HG02610 (cell line): ENCODE measurements around the gene SLC8A3.

Source experiments
- ATAC-seq: cut with Tn5 transposase; IDR thresholded peaks from one replicate; pipeline ENCODE4 v1.9.1; 2021; ENCODE audit warnings: mild to moderate bottlenecking, moderate library complexity; ENCODE audit not compliant: unreplicated experiment

The SLC8A3 gene

DNA sequence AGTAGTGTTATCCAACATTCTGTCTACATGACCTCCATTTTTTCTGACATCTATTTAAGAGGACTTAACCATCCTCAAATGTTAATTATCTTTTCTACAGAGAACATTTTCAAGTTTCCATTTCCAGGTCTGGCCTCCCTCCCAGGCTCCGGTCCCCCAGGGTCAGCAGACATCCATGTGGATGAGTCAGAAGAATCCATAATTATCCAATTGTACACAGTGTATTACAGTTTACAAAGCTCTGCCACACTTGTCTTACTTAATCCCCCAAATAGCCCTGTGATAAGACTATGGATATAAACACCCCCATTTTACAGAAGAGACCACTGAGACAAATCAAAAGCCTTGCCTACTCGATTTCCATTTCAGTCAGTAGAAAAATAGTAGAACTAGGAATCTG, 65.0 kb downstream of the SLC8A3 start:
- ATAC-seq, result no peak

DNA sequence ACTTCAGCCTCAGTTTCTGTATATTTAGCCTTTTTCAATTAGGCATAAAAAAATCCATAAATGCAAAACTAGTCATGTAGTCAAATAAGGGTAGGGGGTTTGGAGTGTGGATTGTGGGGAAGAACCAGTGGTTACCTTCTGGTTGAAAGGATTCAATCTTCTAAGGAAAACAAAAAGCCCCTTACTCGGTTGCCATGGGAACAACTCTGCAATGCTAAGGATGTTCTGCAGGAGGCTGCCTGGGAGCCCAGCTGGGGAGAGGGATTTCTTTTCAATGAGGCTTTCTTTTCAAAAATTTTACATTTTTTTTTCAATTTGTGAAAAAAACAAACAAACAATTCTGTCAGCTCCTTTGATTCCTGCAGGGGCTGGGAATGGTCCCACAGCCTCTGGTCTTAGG, 67.2 kb downstream of the SLC8A3 start:
- ATAC-seq, result no peak

DNA sequence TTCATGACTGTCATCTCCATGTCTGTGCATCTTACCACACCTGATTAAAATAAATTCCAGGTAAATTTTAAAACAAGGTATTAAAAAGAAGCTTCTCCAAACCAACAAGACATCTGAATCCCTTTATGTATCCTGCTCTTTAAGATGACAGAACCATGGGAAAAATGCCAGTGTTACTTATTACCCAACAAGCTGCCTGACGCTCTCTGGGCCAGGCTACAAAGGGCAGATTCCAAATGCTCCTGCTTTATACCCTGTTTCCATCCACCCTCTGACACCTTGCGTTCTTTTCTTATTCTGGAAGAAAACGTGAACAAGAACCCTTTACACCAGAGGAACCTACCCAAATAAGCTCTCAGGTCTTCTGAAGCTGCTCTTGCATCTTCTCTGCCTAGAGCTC, 70.7 kb downstream of the SLC8A3 start:
- no peak for ATAC-seq

DNA sequence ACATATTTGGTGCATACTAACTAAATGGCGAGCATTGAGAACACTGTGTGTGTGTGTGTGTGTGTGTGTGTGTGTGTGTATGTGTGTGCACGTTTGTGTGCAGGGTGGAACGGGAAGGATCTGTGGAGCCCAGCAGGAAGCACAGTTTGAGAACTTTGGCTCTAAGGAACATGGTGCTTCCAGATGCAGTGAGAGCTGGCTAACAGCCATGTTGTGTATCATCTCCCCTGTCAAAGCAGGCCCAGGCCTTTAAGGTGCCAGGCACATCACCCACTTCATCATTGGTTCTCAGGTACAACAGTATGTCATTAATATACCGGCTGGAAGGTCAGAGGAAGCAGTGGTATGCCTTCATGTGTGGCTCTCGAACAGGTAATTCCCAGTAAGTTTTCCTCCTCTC, 72.5 kb downstream of the SLC8A3 start:
- ATAC-seq, result no peak

DNA sequence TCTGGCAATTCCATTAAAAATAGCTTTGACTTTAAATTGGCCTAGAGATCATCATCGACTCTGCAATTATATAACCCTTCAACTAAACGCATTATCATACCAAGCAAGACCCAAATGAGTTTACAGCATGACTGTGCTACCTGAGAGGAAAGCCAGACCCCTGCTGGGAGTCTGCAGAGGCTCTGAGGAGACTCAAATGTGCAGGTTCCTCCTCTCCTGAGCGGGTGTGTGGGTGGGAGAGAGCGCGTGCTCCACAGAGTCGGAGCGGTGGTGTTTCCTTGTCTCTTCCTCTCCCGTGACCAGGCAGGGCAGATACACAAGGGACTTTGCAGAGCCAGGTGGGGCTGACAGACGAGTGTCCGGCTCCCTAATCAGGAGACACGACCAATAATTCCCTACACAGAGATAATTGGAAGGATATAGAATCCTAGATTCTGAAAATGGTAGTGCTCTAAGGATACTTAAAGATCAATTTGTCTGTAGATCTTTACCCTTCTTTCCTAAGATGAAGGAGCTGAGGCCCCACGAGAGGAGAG, 74.1 kb downstream of the SLC8A3 start:
- no peak for ATAC-seq

DNA sequence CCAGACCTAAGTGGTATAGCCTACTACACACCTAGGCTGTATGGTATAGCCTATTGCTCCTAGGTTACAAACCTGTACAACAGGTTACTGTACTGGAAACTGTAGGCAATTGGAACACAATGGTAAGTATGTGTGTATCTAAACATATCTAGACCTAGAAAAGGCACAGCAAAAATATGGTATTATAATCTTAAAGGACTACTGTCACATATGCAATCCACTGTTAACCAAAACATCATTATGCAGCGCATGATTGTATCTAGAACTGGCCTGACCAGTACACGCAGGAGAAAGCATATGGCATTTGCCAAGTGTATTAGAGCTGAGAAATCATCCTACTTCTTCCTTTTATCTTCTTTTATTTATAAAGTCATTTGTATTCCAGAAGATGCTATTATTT, 75.5 kb downstream of the SLC8A3 start:
- ATAC-seq, result no peak

DNA sequence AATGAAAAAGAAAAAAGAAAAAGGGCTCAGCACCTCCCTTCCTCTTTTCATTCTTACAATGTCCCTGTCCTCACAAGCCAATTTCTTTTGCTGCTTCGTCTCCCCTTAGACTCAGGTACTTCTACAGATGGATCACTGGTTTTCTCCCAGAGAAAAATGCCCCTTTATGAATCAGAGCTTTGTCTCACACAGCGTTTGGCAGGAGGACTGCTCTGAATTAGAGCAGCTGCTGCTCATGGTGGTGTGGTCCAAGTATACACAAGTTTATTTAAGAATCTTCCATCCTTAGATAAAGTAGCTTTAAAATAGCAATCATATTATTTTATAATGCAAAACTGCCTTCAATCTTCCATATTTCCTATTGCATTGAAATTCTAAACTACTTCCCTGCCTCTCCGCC, 80.3 kb downstream of the SLC8A3 start:
- no peak for ATAC-seq

DNA sequence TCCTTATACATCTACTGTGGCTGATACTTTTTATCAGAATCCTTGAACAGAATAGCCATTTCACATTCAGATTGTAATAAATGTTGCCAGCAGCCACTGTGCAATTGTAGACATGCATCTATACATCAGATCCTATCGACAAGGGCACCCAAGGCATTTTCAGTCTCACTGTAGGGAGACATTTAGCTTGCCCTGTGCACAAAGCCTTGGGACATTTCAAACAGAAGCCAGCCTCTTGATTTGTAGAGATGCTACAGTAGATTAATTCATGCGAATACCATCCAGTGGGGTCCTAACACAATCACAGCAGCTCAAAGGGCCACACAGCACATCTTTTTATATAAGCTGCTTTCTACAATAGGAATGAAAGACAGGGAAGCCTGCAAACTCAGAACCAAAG, 81.4 kb downstream of the SLC8A3 start:
- ATAC-seq, result no peak

DNA sequence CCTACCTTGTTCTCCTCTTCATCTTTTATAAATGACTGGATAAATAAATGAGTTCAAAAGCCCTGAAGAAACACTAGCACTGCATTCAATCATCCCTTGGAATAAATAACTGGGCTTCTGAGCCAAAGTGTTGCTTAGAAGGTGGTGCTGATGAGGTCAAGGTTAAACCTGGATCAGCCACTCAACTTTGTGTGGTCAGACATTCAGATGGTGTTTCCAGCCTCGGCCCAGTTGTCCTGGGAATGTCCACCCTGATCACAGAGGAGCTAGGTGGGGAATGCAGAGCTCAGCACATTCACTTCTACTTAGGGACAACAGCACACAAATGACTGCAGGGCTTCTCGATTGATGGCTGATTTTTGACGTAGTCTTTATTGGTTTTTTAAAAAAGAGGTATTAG, 88.7 kb downstream of the SLC8A3 start:
- no peak for ATAC-seq

DNA sequence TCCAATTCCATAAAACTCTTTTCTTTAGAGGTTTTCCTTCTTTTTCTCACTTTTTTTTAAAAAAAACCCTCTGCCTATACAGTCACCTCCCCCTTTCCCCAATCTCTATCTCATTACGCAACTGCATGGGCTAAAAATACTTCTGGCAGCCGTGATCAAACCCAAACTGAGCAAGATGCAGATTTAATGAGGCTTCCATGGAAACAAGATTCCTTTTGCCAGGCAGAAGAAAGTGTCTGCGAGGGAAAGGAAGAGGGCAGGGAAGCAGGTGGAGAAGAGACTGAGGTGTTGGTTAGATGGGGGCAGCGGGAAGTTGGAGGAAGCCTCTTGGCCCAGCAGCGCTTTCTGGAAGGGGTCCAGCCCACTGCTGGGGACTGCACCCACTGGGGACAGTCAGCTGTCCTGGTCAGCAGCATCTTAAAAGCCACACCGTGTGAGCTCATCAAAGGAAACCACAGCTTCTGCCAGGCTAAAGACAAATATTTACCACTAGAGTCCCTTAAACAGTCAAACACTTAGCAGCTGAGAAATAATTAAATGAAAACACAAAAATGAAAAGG, 90.4 kb downstream of the SLC8A3 start:
- no peak for ATAC-seq

DNA sequence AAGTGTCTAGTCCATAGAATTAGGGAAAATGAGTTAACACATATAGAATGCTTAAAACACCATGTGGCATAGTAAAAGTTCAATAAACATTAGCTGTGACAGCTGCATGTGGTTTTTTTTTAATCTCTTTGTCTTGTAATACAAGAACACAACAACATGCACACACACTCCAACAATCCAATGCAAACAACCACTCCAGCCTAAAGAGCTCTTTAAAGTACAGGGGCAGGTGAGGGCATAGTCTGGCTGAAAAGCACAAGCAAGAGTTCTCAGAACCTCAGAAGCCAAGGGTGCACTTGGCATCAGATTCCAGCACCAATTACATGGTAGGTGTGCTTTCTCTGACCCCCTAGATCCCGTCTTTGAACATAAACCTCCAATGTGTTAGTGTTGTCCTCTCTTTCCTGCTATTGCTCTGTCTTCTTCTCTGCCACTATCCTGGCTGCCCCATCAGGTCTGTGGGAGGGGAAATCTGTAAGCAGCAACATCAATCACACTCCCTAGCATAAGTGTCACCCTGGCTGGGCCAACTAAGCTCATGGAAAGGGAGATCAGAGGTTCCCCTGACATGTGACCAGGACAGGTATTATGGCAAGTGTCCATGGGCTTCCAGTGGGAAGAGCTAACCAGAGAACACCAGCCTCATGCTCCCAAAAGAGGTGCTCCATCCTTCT, 91.0 kb downstream of the SLC8A3 start:
- ATAC-seq, result no peak

DNA sequence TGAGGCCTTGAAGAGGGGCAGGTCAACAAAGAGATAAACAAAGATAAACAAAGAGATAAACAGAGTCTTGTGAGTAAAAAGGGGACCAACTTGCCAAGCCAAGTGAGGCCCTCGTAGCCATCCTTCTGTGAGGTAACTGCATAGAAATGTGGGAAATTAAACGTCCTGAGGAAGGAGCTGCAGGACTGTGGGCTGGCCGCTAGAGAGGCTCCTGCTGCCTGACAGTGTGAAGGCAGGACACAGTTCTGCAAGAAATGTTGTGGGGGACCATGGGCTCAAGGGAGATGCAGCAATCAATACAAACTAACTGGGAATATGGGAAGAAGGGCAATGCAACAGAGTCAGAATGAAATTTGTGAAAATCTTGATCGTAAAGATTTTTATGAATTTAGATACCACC, 91.9 kb downstream of the SLC8A3 start:
- ATAC-seq, result no peak

DNA sequence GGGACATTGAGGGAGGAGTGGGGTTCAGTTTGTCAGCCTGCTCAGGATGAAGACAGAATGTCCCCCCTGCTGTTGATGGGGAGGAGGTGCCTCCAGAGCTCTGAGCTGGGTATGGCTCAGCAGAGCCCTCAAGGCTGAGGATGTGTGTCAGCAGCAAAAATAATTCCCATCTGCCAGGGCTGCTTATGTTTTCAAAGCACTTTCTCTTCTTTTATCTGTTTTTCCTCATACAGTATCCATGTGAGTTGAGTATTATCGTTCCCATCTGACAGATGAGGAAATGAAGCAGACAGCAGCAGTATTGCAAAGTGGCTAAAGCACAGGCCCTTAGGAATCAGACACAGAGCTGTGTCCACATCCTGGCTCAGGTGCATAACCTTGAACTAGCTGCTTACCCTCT, 94.1 kb downstream of the SLC8A3 start:
- no peak for ATAC-seq

DNA sequence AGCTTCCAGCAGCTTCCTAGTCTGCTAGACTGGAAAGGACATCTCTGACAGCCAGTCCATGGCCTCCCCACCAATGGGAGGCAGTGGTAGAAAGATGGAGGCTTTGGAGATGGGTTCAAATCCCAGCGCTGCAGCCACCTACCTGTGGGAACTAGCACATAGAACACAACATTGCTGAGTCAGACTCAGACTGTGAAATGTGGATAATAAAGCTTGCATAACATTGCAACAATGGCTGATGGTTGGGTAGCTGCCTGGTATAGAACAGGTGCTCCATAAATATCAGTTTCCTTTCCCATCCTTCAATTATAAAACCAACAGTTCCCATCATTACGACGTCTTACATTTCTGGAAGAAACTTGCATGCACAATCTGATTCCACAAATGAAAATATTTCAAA, 94.6 kb downstream of the SLC8A3 start:
- ATAC-seq, result no peak

DNA sequence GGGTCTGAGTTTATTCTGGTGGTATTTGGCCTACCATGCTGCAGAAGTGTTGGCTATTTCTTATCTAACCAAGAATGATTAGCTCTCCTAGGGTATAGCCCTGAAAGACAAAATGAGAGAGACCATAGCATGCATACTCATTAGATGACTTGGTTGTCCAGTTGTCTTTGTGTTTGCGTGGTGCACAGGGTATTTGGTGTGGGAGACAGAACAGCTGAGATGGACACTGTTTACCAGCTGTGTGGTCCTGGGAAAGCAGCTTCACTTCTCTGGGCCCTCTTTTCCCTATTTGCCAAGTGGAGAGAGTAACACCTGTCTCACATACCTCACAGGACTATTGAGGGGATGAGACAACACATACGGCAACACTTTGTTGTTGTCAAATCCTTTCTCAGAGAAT, 95.6 kb downstream of the SLC8A3 start:
- no peak for ATAC-seq

DNA sequence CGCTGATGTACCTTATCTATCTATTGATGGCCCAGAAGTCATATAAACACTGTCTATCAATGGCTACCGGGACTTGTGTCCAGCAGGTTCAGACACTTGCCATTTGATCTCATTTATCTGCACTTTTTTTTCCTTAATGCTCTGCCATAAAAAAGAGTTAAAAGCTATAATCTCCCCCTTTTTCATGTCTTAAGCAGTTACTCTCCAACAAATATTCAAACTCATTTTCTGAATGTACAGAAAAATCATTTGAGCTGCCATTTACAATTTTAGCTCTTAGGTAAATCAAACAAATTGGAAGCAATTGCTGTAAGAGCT, 101.4 kb downstream of the SLC8A3 start:
- ATAC-seq, result no peak

DNA sequence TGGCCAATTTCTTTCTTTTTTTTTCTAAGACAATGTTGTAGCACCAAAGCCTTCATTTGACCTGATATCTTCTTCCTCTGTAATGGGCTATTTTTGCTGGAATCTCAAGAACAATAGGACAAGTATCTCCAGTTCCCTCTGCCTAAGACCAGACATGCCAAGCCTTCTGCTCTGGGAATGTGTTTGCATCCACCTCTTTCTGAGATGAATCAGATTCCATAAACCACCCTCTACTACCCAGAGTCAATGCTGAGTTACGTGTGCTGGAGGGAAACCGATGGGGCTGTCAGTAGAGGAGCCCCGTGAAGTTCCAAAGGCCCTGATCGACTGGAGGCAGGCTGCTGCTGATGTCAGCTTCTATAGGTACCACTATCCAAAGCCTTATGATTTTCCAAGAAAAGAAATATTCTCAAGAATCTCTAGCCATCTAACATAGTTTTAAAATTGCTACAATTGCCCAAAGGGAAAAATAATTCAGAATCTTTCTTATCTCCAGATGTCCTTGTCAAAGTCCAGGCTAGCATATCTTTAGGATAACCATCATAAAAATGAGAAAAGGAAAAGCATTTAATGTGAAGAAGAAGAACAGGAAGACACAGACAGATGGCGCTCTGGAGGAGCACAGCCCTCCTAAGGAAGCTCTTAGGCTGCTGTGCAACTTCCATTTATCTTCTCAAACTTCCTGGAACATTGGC, 101.9 kb downstream of the SLC8A3 start:
- ATAC-seq, result no peak

DNA sequence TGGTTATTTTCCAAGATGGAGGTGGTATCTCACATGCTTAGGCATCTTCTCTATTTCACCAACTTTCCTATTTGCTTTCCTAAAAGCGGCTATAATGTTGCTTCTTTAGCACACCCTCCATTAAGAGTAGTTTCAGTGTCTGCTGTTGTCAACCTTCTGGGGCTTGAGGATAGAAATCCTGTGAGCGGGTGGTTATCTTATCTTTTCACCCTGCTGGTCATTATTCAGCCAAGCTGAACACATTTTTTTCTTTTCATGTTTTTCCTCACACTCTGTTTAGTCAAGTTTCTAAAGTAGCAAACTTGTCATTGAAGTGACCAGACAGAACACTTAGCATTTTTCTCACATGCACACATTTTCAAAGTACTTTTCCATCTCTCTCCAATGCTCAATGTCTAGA, 104.5 kb downstream of the SLC8A3 start:
- ATAC-seq, result no peak

DNA sequence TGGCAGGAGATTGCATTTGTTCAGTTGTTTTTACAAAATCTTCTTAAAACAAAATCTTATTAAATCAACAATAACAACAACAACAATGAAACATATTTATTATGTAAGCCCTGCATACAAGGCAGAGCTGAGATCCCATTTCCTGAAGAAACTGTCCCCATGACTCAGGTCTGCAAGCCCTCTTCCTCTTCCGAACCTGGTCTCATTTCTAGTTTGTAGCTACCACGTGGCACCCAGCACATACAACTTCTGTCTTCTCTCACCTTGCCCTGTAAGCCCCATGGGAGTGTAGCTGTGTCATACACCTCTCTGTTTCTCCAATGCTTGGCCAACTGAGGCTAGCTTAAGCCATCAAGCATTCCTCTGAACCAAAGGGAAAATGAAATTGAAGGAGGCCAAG, 106.4 kb downstream of the SLC8A3 start:
- no peak for ATAC-seq

DNA sequence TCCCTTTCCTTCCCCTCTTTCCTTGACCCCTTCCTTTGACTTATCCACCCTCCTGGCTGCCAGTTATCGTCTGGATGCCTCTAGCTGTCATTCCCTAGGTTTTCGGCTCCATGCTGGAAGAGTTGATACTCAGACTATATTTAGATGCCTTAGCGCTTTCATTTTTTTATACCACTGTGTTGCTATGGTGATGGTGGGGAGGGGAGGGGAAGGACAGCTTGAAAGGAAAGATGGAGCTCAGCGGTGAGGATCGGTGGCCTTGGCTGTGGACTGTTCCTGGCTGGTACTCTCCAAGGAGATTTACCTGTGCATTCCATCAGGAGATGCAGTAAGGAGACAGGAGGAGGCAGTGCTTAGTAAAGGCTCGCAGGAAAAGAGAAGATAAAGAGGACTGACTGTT, 108.7 kb downstream of the SLC8A3 start:
- no peak for ATAC-seq

DNA sequence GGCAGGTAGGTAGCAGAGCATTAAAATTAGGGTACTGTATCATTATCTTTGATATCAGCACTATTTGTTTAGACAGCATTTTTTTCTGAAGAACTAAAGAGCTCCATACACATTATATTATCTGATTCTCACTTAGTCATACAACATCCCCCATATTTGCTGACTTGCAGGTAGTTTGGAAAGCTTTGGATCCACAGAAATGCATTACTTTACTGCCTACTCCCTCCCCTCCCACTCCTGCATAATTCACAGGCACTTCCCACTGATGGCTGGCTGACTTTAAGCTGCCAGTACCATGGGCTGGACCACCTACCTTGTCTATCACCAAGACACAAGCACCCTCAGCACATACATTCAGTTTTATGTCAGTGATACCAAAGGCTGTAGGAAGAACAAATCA, 110.4 kb downstream of the SLC8A3 start:
- no peak for ATAC-seq

DNA sequence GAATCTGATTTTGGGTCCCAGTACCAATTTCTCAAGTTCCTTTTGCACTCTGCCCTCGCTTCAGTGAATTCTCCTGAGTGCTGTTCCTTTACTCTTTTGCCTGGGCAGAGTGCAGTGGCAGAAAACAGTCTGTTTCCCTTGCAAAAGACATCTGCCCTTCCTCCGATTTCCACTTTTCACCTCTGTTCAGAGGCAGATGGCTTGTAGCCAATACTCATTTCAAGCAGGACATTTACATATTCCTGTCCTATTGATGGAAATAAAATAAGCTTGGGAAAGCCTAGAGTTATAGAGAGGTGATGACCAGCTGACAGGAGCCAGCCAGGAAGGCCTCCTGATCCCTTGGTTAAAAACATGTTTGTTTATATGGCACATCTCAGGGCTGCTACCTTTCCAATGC, 111.0 kb downstream of the SLC8A3 start:
- ATAC-seq, result no peak

DNA sequence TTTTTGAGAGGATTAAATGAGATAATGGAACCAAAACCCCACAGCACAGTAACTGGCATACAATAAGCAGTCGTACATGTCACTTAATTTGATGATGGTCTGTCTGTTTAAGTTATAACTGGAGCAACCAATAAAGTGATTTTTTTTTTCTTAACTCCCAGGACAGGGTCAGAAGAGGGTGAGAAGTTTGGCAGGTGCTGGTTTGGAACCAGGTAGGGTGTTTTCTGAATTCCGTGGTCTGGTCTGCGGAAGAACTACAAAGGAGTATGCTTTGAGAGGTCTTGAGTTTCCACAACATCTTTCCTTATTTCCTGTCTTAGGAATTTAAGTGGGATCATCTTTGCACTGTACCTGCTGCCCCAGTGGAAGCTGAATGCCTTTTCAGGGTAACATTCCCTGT, 111.7 kb downstream of the SLC8A3 start:
- no peak for ATAC-seq
